ENCODE data around the gene SIAH1. TPM values are rescaled to one million over a fixed set of nuclear protein-coding genes. Genes with fewer than 3 reads are reported as not detected.
A peak's percentile ranks its signal among the peaks of the same experiment; 100 is the strongest.

The SIAH1 gene
- total RNA-seq, 1 donor from 2014 or later: 15.1 TPM

- intact Hi-C loops (cut with micrococcal nuclease): loop anchor here (1.0 to 5.0 kb wide), 7 partner anchors 13 to 277 kb away; partner anchors contain the start of gene SIAH1
- no peak overlapping the region for H3K4me3 Mint-ChIP-seq
- DNase-seq: peak; percentile 91
- no peaks in the 10 kb centered on the region for H3K9me3 Mint-ChIP-seq
- H3K27ac Mint-ChIP-seq: peak overlapping the region; percentile 28
- H3K36me3 Mint-ChIP-seq (ENCODE audit: low read depth): peaks cover 61% of the 10 kb centered on the region
- peaks cover 23% of the 10 kb centered on the region for H3K4me1 Mint-ChIP-seq
- H3K27me3 Mint-ChIP-seq: no peaks in the 10 kb centered on the region
Observed at GRCh38 chr16:48353565-48354163, 31.5 kb downstream of the SIAH1 start.

GRCh38 chr16:48352648-48353390 is 32.4 kb downstream of the SIAH1 start:
- intact Hi-C loops (cut with micrococcal nuclease): loop anchor here (1.0 to 5.0 kb wide), 4 partner anchors 104 to 277 kb away; no protein-coding TSS in a partner anchor
- Mint-ChIP-seq H3K36me3 (ENCODE audit: low read depth) (peaks cover 59% of the 10 kb centered on the region), H3K9me3 (no peaks in the 10 kb centered on the region), H3K27me3 (no peaks in the 10 kb centered on the region), H3K27ac (no peak overlapping the region), H3K4me3 (no peak overlapping the region), H3K4me1 (peaks cover 21% of the 10 kb centered on the region)
- no peak for DNase-seq

- Mint-ChIP-seq H3K4me3 (no peak overlapping the region), H3K36me3 (ENCODE audit: low read depth) (peaks cover 57% of the 10 kb centered on the region), H3K9me3 (no peaks in the 10 kb centered on the region), H3K4me1 (peaks cover 20% of the 10 kb centered on the region), H3K27me3 (no peaks in the 10 kb centered on the region), H3K27ac (no peak overlapping the region)
- intact Hi-C loops (cut with micrococcal nuclease): loop anchor here (5.0 kb wide), 1 partner anchor 107 kb away; no protein-coding TSS in a partner anchor
- DNase-seq: no peak
Observed at GRCh38 chr16:48350736-48351135, 34.5 kb downstream of the SIAH1 start.

- H3K4me1 Mint-ChIP-seq: peaks cover 4% of the 10 kb centered on the region
- DNase-seq: no peak
- no peaks in the 10 kb centered on the region for H3K27me3 Mint-ChIP-seq
- H3K4me3 Mint-ChIP-seq: no peak overlapping the region
- intact Hi-C loops (cut with micrococcal nuclease): no loop called here
- H3K9me3 Mint-ChIP-seq: no peaks in the 10 kb centered on the region
- no peak overlapping the region for H3K27ac Mint-ChIP-seq
- H3K36me3 Mint-ChIP-seq (ENCODE audit: low read depth): peaks cover 48% of the 10 kb centered on the region
Observed at GRCh38 chr16:48347980-48348379, 37.2 kb downstream of the SIAH1 start.

- no peaks in the 10 kb centered on the region for H3K27me3 Mint-ChIP-seq
- no peak overlapping the region for H3K27ac Mint-ChIP-seq
- no peak overlapping the region for H3K4me3 Mint-ChIP-seq
- H3K9me3 Mint-ChIP-seq: no peaks in the 10 kb centered on the region
- no peak for DNase-seq
- H3K4me1 Mint-ChIP-seq: peaks cover 3% of the 10 kb centered on the region
- intact Hi-C loops (cut with micrococcal nuclease): no loop called here
- peaks cover 52% of the 10 kb centered on the region for H3K36me3 Mint-ChIP-seq (ENCODE audit: low read depth)
Observed at GRCh38 chr16:48347191-48347865, 37.9 kb downstream of the SIAH1 start.

- H3K9me3 Mint-ChIP-seq: no peaks in the 10 kb centered on the region
- H3K4me3 Mint-ChIP-seq: no peak overlapping the region
- intact Hi-C loops (cut with micrococcal nuclease): no loop called here
- peaks cover 41% of the 10 kb centered on the region for H3K36me3 Mint-ChIP-seq (ENCODE audit: low read depth)
- no peak for DNase-seq
- no peaks in the 10 kb centered on the region for H3K27me3 Mint-ChIP-seq
- peaks cover 4% of the 10 kb centered on the region for H3K4me1 Mint-ChIP-seq
- no peak overlapping the region for H3K27ac Mint-ChIP-seq
Observed at GRCh38 chr16:48342591-48342990, 42.6 kb downstream of the SIAH1 start.

GRCh38 chr16:48340054-48340453 is 45.2 kb downstream of the SIAH1 start:
- peak overlapping the region; percentile 2 for H3K27ac Mint-ChIP-seq
- intact Hi-C loops (cut with micrococcal nuclease): no loop called here
- no peaks in the 10 kb centered on the region for H3K27me3 Mint-ChIP-seq
- no peaks in the 10 kb centered on the region for H3K9me3 Mint-ChIP-seq
- peaks cover 52% of the 10 kb centered on the region for H3K36me3 Mint-ChIP-seq (ENCODE audit: low read depth)
- H3K4me3 Mint-ChIP-seq: no peak overlapping the region
- H3K4me1 Mint-ChIP-seq: peaks cover 5% of the 10 kb centered on the region
- no peak for DNase-seq

GRCh38 chr16:48335961-48336360 is 49.3 kb downstream of the SIAH1 start:
- Mint-ChIP-seq H3K36me3 (ENCODE audit: low read depth) (peaks cover 49% of the 10 kb centered on the region), H3K27me3 (no peaks in the 10 kb centered on the region), H3K27ac (no peak overlapping the region), H3K4me3 (no peak overlapping the region), H3K9me3 (no peaks in the 10 kb centered on the region), H3K4me1 (peaks cover 7% of the 10 kb centered on the region)
- intact Hi-C loops (cut with micrococcal nuclease): no loop called here
- no peak for DNase-seq

- Mint-ChIP-seq H3K9me3 (no peaks in the 10 kb centered on the region), H3K36me3 (ENCODE audit: low read depth) (peaks cover 44% of the 10 kb centered on the region), H3K27ac (no peak overlapping the region), H3K4me1 (peaks cover 5% of the 10 kb centered on the region), H3K4me3 (no peak overlapping the region), H3K27me3 (no peaks in the 10 kb centered on the region)
- no peak for DNase-seq
- intact Hi-C loops (cut with micrococcal nuclease): no loop called here
Observed at GRCh38 chr16:48334325-48334724, 50.9 kb downstream of the SIAH1 start.

GRCh38 chr16:48332978-48333377 is 52.2 kb downstream of the SIAH1 start:
- Mint-ChIP-seq H3K4me3 (no peak overlapping the region), H3K27me3 (no peaks in the 10 kb centered on the region), H3K9me3 (no peaks in the 10 kb centered on the region), H3K4me1 (peaks cover 5% of the 10 kb centered on the region), H3K27ac (no peak overlapping the region), H3K36me3 (ENCODE audit: low read depth) (peaks cover 41% of the 10 kb centered on the region)
- no peak for DNase-seq
- intact Hi-C loops (cut with micrococcal nuclease): no loop called here

- no peak for DNase-seq
- no peaks in the 10 kb centered on the region for H3K9me3 Mint-ChIP-seq
- H3K27ac Mint-ChIP-seq: no peak overlapping the region
- no peaks in the 10 kb centered on the region for H3K27me3 Mint-ChIP-seq
- H3K4me1 Mint-ChIP-seq: peaks cover 6% of the 10 kb centered on the region
- no peak overlapping the region for H3K4me3 Mint-ChIP-seq
- intact Hi-C loops (cut with micrococcal nuclease): no loop called here
- peaks cover 32% of the 10 kb centered on the region for H3K36me3 Mint-ChIP-seq (ENCODE audit: low read depth)
Observed at GRCh38 chr16:48330841-48331192, 54.4 kb downstream of the SIAH1 start.

- Mint-ChIP-seq H3K27ac (no peak overlapping the region), H3K9me3 (no peaks in the 10 kb centered on the region), H3K27me3 (no peaks in the 10 kb centered on the region), H3K4me1 (peaks cover 6% of the 10 kb centered on the region), H3K4me3 (no peak overlapping the region), H3K36me3 (ENCODE audit: low read depth) (peaks cover 30% of the 10 kb centered on the region)
- intact Hi-C loops (cut with micrococcal nuclease): no loop called here
- DNase-seq: no peak
Observed at GRCh38 chr16:48330189-48330840, 54.9 kb downstream of the SIAH1 start.

GRCh38 chr16:48329138-48329537 is 56.1 kb downstream of the SIAH1 start:
- H3K4me1 Mint-ChIP-seq: peaks cover 7% of the 10 kb centered on the region
- intact Hi-C loops (cut with micrococcal nuclease): no loop called here
- H3K36me3 Mint-ChIP-seq (ENCODE audit: low read depth): peaks cover 25% of the 10 kb centered on the region
- no peak overlapping the region for H3K27ac Mint-ChIP-seq
- DNase-seq: no peak
- no peaks in the 10 kb centered on the region for H3K9me3 Mint-ChIP-seq
- no peak overlapping the region for H3K4me3 Mint-ChIP-seq
- no peaks in the 10 kb centered on the region for H3K27me3 Mint-ChIP-seq

GRCh38 chr16:48326915-48327314 is 58.3 kb downstream of the SIAH1 start:
- H3K36me3 Mint-ChIP-seq (ENCODE audit: low read depth): peaks cover 31% of the 10 kb centered on the region
- DNase-seq: no peak
- intact Hi-C loops (cut with micrococcal nuclease): no loop called here
- H3K4me3 Mint-ChIP-seq: no peak overlapping the region
- no peaks in the 10 kb centered on the region for H3K27me3 Mint-ChIP-seq
- peaks cover 11% of the 10 kb centered on the region for H3K4me1 Mint-ChIP-seq
- no peaks in the 10 kb centered on the region for H3K9me3 Mint-ChIP-seq
- no peak overlapping the region for H3K27ac Mint-ChIP-seq

Measured in activated CD4-positive, alpha-beta T cell treated with anti-CD3 and anti-CD28 coated beads, Interleukin-2, amount 10 ng/mL, durations not matched to agents 24 days and 14 days (primary cell).